Measurements from ENCODE around the gene ATG4C.
"Not testable (repeated sequence)": the region's sequence is repeated elsewhere in the genome, so short reads cannot be mapped to it uniquely, and the experiment has no call there.

ATG4C gene

GRCh38 chr1:62774971-62775595, 8.8 kb upstream of the ATG4C start:
- no peak for DNase-seq

- no peak for DNase-seq
These were observed 5.7 kb upstream of the ATG4C start for GRCh38 chr1:62778208-62778607.

- no peak for DNase-seq
These were observed 1.9 kb upstream of the ATG4C start for GRCh38 chr1:62781841-62782543.

GRCh38 chr1:62782544-62783212, 1.3 kb upstream of the ATG4C start:
- DNase-seq, result not testable (repeated sequence)

GRCh38 chr1:62784509-62785365, 805 bp downstream of the ATG4C start:
- DNase-seq, result peak in 1 of 5 donors; percentile 5

GRCh38 chr1:62790716-62791115, 6.8 kb downstream of the ATG4C start:
- DNase-seq, result no peak

- no peak for DNase-seq
These were observed 10.1 kb downstream of the ATG4C start for GRCh38 chr1:62794053-62794452.

- DNase-seq, result no peak
These were observed 12.3 kb downstream of the ATG4C start for GRCh38 chr1:62796221-62796620.

- no peak for DNase-seq
These were observed 15.8 kb downstream of the ATG4C start for GRCh38 chr1:62799688-62800087.

- no peak for DNase-seq
These were observed 16.3 kb downstream of the ATG4C start for GRCh38 chr1:62800281-62800680.

- DNase-seq, result peak in 1 of 5 donors; percentile 4
These were observed 16.9 kb downstream of the ATG4C start for GRCh38 chr1:62800825-62801306.

- DNase-seq, result no peak
These were observed 25.9 kb downstream of the ATG4C start for GRCh38 chr1:62809788-62810187.

- DNase-seq, result no peak
These were observed 26.7 kb downstream of the ATG4C start for GRCh38 chr1:62810420-62811274.

GRCh38 chr1:62823556-62823955, 39.6 kb downstream of the ATG4C start:
- DNase-seq, result no peak

GRCh38 chr1:62826901-62827300, 43.0 kb downstream of the ATG4C start:
- DNase-seq, result no peak

GRCh38 chr1:62827786-62828185, 43.9 kb downstream of the ATG4C start:
- not testable (repeated sequence) for DNase-seq

GRCh38 chr1:62832276-62832675, 48.3 kb downstream of the ATG4C start:
- DNase-seq, result no peak

- no peak for DNase-seq
These were observed 49.6 kb downstream of the ATG4C start for GRCh38 chr1:62833529-62833928.

- DNase-seq, result no peak
These were observed 50.5 kb downstream of the ATG4C start for GRCh38 chr1:62834400-62834961.

- DNase-seq, result no peak
These were observed 53.1 kb downstream of the ATG4C start for GRCh38 chr1:62836856-62837540.

- DNase-seq, result no peak
These were observed 56.6 kb downstream of the ATG4C start for GRCh38 chr1:62840555-62840954.
